Endothelial cell of umbilical vein (primary cell): ENCODE measurements around the gene FOXP1.

Experiments used
- EZH2 ChIP-seq: IDR thresholded peaks from 2 replicates; pipeline ENCODE4 v1.6.1; 2012; ENCODE audit warnings: borderline replicate concordance, low read depth, mild to moderate bottlenecking, moderate library complexity, low read length, inconsistent platforms; ENCODE audit not compliant: severe bottlenecking
- JUN ChIP-seq: IDR thresholded peaks from 2 replicates; pipeline ENCODE4 v1.6.1; 2011; ENCODE audit warnings: borderline replicate concordance, low read depth; ENCODE audit not compliant: insufficient read length, insufficient read depth
- POLR2A ChIP-seq: IDR thresholded peaks from 2 replicates; pipeline ENCODE4 v1.6.1; 2012; ENCODE audit warnings: low read depth, mild to moderate bottlenecking, control low read depth, low read length
- POLR2AphosphoS5 ChIP-seq: IDR thresholded peaks from 2 replicates; pipeline ENCODE4 v1.6.1; 2012; ENCODE audit warnings: low read depth, mild to moderate bottlenecking, control low read depth, low read length, moderate library complexity; ENCODE audit not compliant: insufficient read depth
- TF ChIP-seq, protein P1 (sequence below), 2 donors: IDR thresholded peaks; 1 replicate in 1 of 2; 2 replicates in 1 of 2; pipeline ENCODE4 v1.5.1; 2011; ENCODE audit warnings: low read length in 2 of 2, mild to moderate bottlenecking in 2 of 2, moderate library complexity in 2 of 2, control low read depth in 1 of 2, inconsistent platforms in 1 of 2, low read depth in 1 of 2; ENCODE audit not compliant: insufficient read depth in 1 of 2; ENCODE audit errors: extremely low read depth in 1 of 2

DNA sequence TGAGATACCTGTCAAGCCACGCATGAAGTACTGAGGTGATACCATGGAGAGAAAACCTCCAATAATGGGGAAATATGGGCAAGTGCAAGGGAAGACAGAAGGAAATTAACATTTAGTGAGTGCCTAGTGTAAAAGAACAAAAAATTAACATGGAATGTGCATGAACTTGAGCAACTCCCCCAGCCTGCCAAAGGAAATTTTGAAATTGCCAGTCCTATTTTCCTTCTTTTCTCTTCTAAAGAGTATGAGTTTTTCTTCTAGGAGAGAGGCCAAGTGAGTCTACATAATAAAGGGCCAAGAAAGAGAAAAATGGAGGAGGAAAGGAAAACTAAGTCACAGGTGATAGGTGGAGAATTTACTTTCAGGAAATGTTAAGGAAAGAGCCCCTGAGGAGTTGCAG lies 668.7 kb downstream of the FOXP1 start:
- no peak for TF ChIP-seq EZH2
- TF ChIP-seq, protein P1, sequence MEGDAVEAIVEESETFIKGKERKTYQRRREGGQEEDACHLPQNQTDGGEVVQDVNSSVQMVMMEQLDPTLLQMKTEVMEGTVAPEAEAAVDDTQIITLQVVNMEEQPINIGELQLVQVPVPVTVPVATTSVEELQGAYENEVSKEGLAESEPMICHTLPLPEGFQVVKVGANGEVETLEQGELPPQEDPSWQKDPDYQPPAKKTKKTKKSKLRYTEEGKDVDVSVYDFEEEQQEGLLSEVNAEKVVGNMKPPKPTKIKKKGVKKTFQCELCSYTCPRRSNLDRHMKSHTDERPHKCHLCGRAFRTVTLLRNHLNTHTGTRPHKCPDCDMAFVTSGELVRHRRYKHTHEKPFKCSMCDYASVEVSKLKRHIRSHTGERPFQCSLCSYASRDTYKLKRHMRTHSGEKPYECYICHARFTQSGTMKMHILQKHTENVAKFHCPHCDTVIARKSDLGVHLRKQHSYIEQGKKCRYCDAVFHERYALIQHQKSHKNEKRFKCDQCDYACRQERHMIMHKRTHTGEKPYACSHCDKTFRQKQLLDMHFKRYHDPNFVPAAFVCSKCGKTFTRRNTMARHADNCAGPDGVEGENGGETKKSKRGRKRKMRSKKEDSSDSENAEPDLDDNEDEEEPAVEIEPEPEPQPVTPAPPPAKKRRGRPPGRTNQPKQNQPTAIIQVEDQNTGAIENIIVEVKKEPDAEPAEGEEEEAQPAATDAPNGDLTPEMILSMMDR (IDR thresholded peaks at IDR 0.05; ENCODE audit: extremely low read depth in 1 of 2, insufficient read depth in 1 of 2, low read depth in 1 of 2, low read length in 2 of 2) = no peak
- TF ChIP-seq POLR2AphosphoS5 = no peak
- TF ChIP-seq POLR2A = no peak
- no peak for TF ChIP-seq JUN
